ENCODE results near the gene TRIO.

DNA sequence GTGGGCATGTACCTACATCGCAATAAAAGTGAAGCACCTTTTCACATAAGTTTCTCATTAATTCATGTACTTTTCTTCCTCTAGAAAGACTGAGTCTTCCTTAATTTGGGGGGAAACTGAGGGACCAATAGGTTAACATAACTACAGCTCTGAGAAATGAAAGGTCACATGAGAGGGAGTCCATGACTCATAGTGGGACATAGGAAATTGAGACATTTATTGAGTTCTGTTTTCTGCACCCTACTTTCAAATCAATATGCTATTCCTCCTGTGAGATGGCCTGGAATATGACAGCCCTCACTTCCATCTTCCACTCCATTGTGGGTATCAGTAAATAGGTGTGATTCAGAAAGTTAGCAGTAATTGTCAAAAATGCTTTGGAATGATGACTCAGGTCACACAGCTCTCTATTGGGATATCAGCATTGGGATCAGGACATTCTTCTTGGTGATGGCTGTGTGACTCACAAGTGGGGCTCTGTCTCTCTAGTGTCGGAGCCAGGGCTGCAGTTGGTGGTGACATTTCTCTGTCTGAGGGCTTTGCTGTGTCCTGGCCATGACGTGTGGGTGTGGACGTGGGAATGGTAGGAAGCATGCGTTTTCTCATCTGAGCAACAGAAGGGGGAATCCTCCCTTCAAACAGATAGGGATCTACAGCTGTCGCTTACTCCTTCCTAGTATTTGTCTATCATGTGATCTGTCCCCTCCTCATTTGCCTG lies 125.0 kb downstream of the TRIO start:
- TF ChIP-seq FOXM1 (IDR thresholded peaks at IDR 0.05; ENCODE audit: borderline replicate concordance) (no peak), LEF1 (IDR thresholded peaks at IDR 0.05; ENCODE audit: borderline replicate concordance) (no peak), TARDBP (IDR thresholded peaks at IDR 0.05) (no peak), CTBP1 (IDR thresholded peaks at IDR 0.05; ENCODE audit: borderline replicate concordance) (no peak), ZNF384 (IDR thresholded peaks at IDR 0.05) (no peak), ARNT (IDR thresholded peaks at IDR 0.05) (no peak), SP1 (IDR thresholded peaks at IDR 0.05) (no peak)
